Measurements from ENCODE around the gene ABCD4. TPM values are rescaled to one million over a fixed set of nuclear protein-coding genes. Genes with fewer than 3 reads are reported as not detected.

Gene ABCD4
- total RNA-seq, 1 donor from 2014 or later = 47.3 TPM

GRCh38 chr14:74238974-74239847 lies 63.5 kb downstream of the ABCD4 start, which contains the start of gene VSX2:
TSS of gene VSX2 (plus strand) at chr14:74239449. CDS start at chr14:74239562, 113 bp downstream.
- intact Hi-C loops (cut with micrococcal nuclease) = no loop called here

- intact Hi-C loops (cut with micrococcal nuclease) = no loop called here
Observed at GRCh38 chr14:74237441-74237840, 65.3 kb downstream of the ABCD4 start.

Other genes starting within 250 kb of the ABCD4 start
- 13.9 and 14.6 TPM in 2 replicates for gene ALDH6A1, start 218.5 kb downstream of the ABCD4 start, total RNA-seq
- gene LIN52, start 218.0 kb downstream of the ABCD4 start, total RNA-seq = 14.7 and 15.6 TPM in 2 replicates
- gene VSX2, start 63.5 kb downstream of the ABCD4 start, total RNA-seq = not detected in 2 replicates
- gene VRTN, start 45.5 kb upstream of the ABCD4 start, total RNA-seq = not detected in 2 replicates
- not detected in 2 replicates for gene SYNDIG1L, start 123.3 kb upstream of the ABCD4 start, total RNA-seq
- 27.5 and 28.9 TPM in 2 replicates for gene NPC2, start 190.4 kb upstream of the ABCD4 start, total RNA-seq
- 22.9 and 26.9 TPM in 2 replicates for gene ISCA2, start 190.8 kb upstream of the ABCD4 start, total RNA-seq

Data from T-helper 2 cell treated with Interferon-gamma antibody and Interleukin-4, amounts not matched to agents 100 ng/mL and 5 ng/mL, for 36 hours (primary cell).